Frontal cortex (tissue), 4 donors: ENCODE data around the gene DBNL. TPM values are rescaled to one million over a fixed set of nuclear protein-coding genes. Genes with fewer than 3 reads are reported as not detected.
A peak's percentile ranks its signal among the peaks of the same experiment; 100 is the strongest.

Experiments
- DNase-seq, 2 donors: peaks; one replicate each; pipeline ENCODE4 v3.0.0; 2012; ENCODE audit warnings: low spot score in 2 of 2
- FAIRE-seq: peaks from 2 replicates; lab custom pipeline; 2012; peaks lifted over from hg19 to GRCh38; lab: Jason Lieb, UNC
- total RNA-seq: library from RNA; depleted of rRNA; stranded (reverse); fragments of >200 nt; gene quantifications from one replicate; pipeline ENCODE4 v1.2.3, GENCODE V29; 2014
- donor health status: control.
- donor health status: control.
- donor health status: control.

Gene DBNL
- total RNA-seq, 1 donor from 2014 or later, result 48.1 TPM

DNA sequence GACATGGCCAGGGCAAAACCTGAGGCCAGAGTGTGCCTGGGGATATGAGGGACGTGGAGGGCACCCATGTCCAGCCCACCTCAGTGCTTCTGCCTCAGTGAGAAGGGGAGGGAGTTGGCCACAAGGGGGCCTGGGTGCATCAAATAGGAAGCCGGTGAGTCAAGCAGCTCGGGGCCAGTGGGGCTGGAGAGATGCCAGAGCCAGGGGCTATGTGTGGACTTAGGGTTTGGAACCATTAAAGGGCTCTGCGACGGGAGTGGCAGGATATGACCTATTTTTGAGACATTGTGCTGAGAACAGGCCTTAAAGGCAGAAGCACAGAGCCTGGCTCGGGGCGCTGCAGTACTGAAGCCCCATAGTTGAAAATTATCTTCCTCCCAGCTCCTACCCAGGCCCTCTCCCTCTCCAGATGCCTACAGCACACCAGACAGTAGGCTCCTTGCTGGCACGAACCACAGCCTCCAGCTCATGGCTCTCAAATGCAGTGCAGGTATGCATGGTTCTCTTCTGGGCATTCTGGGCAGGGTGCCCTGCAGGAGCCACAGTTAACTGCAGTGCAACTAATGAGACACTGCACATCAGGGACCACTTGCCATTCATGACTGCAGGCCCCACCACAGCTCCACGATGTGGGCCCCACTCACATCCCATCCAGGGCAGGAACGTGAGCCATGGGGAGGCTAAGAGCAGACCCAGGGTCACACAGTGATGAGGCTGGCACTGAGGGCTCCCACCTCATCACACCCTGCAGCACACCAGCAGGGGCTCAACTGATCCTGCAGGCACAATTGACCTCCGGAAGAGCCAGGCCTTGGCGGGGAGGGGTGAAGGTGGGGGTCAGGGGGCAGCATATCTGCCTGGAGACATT lies 28.1 kb downstream of the DBNL start:
- DNase-seq (peak in 1 of 2 donors; percentile 78), FAIRE-seq (no peak)

DNA sequence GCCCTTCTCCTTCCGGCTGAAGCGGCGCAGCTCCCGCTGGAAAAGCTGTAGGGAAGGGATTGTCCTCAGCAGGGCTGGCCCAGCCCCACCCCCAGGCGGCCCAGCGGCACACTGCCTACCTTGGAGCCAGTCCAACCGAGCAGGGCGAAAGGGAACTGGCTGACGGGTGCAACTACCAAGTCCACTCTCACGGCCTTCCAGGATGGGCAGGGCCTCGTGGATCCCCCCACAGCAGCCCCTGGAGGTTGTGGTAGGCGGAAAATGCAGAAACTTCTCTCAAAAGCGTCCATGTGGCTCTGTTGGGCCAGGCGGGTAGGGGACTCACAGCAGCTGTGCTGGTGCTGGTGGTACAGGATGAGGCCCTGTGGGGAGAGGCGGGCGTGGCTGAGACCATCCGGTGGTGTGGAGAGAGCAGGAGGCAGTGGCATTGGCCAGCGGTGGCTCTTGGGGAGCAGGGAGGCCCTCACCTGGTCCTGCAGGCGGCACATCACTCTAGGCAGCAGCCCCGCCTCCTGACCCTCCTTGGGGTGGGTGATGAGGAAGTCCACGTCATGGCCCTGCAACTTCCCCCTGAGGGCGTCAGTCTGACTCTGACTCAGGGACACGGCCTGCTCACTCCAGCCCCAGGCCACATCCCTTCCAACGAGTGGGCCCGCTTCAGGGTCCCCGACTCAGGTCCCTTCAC lies 29.3 kb downstream of the DBNL start:
- peak; percentile 62 to 73 for DNase-seq

DNA sequence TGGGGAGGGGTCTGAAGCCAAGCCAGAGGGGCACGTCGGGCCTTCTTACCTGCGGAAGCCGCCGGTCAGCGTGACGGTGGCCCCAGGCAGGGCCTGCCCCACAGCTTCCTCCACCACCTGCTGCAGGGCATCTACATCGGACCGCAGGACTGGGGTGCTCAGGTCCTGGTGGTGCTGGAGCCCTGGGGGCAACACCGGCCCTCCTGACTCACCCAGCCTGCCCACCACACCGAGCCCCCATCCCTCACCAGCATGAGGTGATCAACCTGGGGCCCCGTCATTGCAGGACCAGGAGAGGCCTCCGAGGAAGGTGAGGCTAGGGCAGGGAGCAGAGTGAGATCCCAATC lies 29.8 kb downstream of the DBNL start:
- DNase-seq (no peak), FAIRE-seq (no peak)

More for the DNA sequence above, 29.3 kb downstream of the DBNL start:
- no peak for FAIRE-seq

DNA sequence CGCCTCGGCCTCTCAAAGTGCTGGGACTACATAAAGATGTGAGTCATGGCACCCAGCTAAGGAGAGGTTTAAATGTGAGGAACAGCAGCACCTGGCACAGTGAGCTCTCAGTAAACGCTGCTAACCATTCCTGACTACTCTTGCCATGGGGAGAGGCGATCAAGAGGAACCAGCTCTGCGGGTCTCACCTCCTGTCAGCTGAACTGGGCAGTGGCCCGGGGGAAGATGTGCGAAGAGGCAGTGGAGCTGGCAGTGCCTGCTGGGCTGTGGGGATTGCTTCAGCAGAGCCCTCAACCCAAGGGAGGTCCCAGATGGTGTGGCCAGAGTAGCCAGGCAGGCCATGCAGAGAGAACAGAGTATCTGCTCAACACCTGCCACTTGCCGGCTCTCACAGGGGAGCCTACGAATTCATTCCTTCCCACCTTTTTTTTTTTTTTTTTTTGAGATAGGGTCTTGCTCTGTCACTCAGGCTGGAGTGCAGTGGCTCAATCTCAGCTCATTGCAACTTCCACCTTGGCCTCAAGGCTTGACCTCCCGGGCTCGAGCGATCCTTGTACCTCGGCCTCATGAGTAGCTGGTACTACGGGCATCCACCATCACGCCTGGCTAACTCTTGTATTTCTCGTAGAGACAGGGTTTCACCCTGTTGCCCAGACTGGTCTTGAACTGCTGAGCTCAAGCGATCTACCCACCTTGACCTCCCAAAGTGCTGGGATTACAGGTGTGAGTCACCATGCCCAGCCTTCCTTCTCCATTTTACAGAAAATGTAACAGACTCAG lies 31.0 kb downstream of the DBNL start:
- DNase-seq (no peak), FAIRE-seq (no peak)

DNA sequence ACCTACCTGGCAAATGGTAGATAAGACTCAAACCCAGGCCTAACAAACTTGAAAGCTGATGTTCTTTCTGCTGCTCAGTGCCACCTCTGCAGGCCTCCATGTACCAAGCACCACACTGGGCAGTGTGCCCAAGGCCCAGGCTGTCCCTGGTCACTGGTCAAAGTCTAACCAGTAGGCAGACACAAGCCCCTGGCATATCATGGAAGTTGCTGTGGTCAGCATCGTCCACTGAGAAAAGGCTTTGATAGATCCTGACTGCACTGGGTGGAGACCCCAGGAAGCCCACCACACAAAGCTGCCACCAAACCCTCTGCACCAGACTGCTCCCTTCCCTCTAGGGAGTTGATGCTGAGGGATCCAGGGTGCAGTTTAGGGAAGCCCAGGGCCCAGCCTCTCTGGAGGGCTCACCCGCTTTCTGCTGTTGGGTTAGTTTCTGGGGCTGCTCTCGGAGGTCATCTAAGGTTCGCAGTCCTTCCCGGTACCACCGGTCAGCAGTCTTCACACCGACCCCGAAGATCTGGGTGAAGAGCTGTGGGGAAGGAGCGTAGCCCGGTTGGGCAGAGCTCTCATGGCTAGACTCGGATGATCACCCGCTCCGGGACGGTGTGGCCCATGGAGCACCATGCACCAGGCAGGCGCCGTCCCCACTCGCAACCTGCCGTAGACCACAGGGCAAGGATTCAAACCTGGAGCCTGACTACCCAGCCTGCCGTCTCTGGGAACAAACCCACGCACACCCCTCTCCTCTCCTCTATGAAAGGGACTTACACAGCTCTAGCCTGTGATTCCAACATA lies 31.8 kb downstream of the DBNL start:
- no peak for DNase-seq
- FAIRE-seq, result no peak

DNA sequence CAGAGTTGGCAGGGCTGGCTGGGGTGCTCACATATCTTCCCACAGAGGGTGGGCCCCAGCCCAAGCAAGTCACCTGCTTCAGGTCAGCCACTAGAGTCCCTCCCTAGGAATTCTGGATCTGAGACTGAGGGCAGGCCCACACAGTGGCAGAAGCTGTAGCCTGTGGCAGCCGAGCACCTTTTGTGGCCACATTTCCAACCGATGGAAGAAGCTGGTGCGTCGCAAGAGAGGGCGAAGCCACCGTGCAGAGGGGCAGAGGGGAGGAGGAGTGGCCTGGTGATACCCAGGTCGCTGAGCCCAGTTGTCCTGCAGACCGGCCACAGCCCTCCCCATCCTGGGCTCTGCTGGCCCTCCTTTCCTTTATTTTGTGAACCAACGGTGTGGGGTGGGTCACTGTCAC lies 32.6 kb downstream of the DBNL start:
- FAIRE-seq (no peak), DNase-seq (no peak)

DNA sequence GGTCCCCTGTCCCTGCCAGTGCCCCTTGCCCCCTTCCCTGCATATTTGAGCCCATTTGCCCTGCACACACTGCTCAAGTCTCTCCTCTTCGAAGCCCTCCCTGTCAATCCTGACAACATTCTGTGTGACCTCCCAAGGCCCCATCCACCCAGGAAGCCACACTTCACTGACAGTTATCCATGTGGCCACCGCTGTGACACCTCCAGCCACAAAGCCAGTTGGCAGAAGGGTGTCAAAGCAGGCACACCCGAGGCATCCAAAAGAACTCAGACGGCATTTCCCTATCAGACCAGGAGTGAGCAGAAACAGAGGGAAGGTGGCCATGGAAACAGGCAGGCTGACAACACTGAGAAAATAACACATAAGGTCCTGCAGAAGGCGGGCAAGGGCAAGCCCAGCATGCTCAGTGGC lies 33.2 kb downstream of the DBNL start:
- DNase-seq, result no peak
- no peak for FAIRE-seq

DNA sequence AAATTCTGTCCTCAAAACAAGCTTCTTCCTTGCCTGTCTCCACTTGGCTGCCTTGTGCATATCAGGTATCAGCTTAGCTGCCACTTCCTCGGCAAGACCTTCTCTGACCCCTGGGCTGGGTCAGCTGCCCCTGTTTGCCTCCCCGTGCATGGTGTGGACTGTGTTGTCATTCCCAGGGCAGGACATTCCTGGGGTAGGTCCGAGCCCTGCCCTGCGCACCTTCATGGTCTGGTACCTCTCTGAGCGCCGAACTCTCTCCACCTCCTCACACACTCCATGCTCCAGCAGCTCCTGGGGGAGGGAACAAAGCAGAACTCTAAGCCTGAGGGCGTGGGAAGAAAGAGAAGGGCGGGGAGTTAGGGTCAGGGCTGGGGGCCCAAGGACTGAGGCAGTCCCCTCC lies 34.0 kb downstream of the DBNL start:
- no peak for DNase-seq
- FAIRE-seq, result no peak

DNA sequence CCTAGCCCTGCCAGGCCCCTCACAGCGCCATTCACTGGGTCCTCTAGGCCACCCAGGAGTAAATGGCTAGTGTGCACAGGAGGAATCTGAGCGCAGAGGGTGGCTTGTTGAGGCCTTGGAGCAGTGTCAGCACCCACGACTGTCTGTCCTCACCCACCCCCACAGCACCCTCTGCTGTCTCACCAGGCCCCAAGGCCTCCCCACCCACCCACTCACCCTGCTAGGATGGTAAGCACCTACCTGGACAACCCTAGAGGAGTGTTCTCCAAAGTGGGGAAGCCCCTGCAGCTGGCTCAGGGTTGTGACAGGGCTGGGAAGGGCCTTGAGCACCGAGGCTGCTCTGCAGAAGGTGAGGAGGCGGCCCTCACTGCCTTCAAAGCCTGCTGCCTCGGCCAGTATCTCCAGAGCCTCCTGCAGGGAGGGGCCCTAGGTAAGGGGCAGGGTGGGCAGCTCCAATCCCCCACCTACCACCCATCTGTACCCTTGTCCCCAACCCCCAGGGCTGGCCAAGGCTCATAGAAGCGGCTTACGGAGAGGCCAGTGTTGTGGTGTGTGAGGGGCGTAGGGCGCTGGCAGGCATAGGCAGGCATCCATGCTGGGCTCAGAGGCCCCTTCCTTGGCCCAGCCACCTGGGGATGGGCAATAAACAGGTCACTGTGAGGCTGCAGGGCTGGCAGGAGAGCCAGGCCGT lies 35.0 kb downstream of the DBNL start:
- FAIRE-seq (no peak), DNase-seq (no peak)

DNA sequence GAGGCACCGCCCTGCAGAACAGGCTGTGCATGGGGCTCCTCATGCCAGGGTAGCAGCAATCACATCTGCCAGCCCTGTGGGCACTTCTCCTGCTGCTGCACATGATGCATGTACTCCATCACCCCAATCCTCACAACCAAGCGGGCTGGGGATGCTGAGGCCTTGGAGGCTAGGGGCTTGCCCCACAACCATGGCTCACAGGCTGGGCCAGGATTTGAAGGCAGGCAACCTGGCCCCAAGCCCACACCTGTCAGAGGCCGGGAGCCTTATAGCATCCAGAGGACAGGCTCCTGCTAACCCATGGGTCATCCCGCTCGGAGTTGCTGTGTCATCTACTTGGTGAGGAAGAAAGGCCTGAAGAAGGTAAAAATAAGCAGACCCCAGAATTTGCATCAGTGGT lies 35.6 kb downstream of the DBNL start:
- DNase-seq (no peak), FAIRE-seq (no peak)

DNA sequence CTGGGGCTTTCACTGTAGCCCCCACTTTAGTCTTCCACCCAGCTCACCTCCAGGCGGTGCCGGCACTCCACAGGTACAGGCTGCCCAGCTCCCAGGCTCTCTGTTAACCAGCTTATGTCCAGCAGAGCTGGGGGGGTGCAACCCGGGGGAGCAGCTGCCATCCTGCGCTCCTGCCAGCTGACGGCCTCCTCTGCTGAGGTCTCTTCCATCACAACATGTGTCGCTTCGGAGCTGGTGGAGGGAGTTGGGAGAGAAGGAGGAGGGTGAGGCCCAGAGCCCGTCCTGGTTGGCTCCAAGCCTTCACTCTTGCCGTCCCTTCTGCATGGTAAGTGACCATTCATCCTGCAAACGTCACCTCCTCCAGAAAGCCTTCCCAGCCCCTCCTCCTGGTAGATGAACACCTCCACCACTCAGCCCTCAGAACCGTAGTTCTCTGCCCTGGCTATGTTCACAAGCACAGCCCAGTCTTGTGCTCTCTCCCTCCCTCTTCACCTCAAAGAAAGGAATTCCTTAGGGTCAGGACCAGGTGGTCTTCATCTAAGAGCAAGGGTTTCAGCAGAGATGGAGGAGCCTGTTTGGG lies 36.3 kb downstream of the DBNL start:
- no peak for FAIRE-seq
- DNase-seq, result no peak

DNA sequence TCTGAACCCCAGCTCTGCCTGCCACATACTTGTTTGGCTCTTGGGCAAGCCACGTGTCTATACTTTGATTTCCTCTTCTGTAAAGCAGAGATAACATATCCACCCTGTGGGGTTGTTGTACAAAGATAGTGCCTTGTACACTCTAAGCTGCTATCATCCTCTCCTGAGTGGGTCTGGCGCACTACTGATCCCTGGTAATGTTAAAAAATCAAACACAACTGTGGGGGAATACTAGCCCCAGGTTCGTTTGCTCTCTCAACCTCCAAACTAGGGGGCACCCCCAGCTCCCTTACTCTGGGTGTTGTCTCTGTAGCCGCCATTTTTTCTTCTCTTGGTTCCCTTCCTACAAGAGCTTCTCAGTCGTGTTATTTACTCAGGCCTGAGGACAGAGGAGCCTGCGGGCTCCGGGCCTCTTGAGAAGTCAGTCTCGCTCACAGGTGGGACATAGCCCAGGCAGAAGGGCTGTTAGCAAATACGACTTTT lies 36.8 kb downstream of the DBNL start:
- FAIRE-seq, result no peak
- no peak for DNase-seq

DNA sequence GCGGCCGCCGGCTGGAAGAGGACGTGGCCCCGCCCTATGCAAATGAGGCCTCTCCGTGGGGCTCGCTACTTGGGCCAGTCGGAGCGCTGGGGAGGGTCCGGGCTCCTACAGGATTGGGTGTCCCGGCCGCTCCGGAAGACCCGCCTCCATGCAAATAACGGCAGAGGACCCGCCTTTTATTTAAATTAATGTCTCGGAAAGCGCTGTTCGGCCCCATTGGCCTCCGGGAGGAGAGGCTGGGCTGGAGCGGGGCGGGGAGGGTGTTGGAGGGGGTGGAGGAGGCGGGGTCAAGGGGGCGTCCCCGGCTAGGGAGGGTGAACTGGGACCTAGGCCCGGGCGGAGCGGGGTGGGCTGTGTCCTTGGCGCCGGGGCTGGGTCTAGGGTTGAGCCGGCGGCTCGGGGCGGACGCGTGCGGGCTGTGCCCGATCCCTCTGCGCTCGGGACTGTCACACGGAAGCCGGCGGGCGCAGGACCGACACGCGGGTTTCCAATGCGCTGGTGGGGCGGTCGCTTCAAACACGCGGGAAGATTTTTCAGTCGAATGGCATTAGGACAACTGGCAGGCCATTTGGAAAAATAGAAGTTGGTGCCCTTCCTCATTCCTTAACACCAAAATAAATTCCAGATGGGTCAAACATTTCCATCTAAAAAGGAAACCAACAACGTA lies 38.2 kb downstream of the DBNL start:
- DNase-seq, result peak; percentile 98
- FAIRE-seq, result no peak

DNA sequence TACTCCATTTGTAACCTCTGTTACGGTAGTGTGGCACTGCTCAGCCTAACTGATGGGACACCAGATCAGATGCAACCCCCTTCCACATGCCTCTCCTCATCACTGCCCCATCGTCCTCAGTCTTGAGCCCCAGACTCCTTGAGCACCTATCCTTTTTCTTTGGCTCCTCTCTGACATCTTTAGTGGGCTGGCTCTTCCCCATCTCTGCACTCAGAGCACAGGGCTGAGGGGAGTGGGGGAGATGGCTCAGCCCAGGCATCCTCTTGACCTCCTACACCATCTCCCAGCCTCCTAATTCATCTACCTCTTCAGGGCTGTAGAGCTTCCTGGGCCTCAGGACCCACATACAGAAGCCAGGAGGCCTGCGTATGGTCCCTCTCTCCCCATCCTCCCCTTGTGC lies 39.3 kb downstream of the DBNL start:
- no peak for FAIRE-seq
- DNase-seq, result no peak

DNA sequence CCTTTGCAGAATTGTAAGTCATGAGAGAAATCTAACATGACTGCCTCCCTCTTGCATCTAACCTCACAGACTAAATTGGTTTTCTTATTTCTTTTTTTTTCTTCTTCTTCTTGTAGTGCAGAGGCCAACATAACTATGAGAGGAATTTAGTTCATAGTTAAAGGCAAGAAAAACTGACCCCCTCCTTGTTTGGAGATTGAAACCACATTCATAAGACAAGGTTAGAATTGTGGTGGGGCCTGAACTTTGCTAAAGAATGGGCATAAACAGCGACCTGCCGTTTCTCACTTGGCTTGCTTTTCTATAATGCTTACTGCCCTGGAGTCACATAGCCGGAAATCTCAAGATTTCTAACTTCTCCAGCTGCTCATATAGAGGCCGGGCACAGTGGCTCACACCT lies 40.2 kb downstream of the DBNL start:
- DNase-seq (no peak), FAIRE-seq (no peak)

DNA sequence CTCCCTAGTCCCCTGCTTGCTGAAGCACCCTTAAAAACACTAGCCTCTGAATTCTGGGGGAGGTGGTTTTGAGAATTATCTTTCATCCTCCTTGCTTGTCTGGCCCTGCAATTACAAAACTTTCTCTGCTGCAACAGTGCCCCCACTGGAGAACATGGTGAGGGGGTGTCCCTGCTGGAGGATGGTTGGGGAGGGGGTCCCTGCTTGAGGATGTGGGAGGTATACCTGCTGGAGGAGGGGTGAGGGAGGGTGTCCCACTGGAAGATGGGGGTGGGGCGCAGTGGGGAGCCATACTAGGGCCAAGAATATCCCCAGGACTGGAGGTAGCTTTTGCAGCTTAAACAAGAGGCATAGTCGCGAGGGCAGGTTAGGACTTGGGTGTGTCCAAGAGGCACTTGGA lies 41.0 kb downstream of the DBNL start:
- FAIRE-seq (no peak), DNase-seq (no peak)

DNA sequence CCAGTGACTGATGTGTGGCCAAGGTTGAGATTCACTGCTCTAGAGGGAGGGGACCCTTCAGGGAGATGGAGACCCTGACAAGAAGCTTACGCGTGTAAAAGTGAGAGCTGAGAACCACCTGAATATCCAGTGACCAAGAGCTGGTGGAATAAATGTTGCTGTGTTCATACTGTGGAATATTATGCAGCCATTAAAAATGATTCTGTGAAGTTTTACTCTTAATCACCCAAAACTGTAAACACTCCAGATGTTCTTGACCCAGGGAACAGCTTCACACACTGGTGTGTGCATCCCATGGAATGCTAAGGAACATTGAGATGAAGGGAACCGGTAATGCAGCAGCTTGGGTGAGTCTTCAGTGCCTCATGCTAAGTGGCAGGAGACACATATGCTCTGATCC lies 42.1 kb downstream of the DBNL start:
- DNase-seq (no peak), FAIRE-seq (no peak)
